ENCODE results near the gene PEAK1.

DNA sequence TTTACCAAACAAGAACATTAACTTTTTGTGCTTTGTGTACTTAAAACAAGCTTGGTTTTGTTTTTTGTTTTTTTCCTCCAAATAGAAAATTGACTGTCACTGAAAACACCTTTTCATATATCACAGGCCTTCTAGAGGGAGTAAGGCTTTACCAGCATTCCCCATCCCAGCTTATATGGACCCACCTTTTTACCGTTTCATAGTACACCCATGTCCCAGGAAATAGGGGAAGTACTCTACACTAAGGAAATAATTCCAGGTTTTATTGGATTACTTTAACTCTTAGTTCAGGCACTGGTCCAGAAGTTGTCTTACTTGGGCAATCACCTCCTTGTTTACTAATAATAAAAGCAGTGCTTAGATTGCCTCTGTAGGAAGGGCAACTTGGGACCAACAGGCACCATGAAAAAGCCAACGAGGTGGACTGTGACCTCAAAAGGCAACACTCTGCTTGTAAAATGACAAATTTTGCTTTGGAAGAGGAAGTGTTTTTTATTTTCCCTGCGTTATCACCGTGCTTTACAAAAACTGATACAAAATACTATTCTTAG is 27.0 kb upstream of the PEAK1 start:
- TF ChIP-seq SP1 (CRISPR knock-in tag; IDR thresholded peaks at IDR 0.05), result no peak
- TF ChIP-seq SIN3A (IDR thresholded peaks at IDR 0.05; ENCODE audit: borderline replicate concordance in 2 of 2, control insufficient read depth in 1 of 2, low read depth in 2 of 2, low read length in 2 of 2), result no peak
- TF ChIP-seq BRD4 (IDR thresholded peaks at IDR 0.05), result no peak
- no peak for TF ChIP-seq CREM (IDR thresholded peaks at IDR 0.05; ENCODE audit: low read depth)
- no peak for TF ChIP-seq CSDE1 (IDR thresholded peaks at IDR 0.05)
- TF ChIP-seq ZFP36 (IDR thresholded peaks at IDR 0.05; ENCODE audit: low read depth, low read length, partially characterized antibody), result no peak
- no peak for TF ChIP-seq HDAC1 (IDR thresholded peaks at IDR 0.05)
- TF ChIP-seq ZNF263 (CRISPR knock-in tag; IDR thresholded peaks at IDR 0.05; ENCODE audit: borderline replicate concordance), result no peak

All from K562 (cell line).